ENCODE results near the gene LMCD1.

Gene LMCD1

DNA sequence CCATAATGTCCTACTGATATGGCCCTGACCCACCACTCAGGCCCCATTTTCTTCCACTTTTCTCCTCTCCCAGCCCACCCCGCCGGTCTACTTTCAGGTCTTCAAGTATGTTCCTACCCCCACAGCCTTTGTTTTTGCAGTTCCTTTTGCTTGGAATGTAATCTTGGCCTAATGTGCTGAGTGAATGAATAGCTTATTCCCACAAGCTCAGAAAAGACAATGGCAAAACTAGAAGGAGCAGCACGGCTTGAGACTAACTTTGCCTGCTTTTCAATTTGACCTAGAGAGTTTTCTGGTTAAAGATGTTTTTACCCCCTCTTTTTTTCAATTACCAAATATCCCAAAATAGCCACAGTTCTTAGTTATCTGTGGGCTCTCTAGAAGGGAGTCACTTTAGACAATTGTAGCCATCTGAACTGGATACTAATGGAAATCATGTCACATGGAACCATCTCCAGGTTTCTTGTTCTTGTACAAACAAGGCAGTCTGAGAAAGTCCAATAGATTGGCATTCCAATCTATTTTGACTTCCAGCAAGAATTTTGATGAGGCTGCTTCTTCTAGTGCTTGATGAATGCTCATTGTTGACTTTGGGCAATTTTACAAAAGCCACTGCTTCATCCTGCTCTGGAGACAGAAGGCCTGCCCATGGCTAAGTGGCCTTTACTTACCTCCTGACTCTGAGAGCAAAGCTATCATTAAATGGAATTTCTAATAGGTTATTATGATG is 16.3 kb upstream of the LMCD1 start:
- no peak for DNase-seq

DNA sequence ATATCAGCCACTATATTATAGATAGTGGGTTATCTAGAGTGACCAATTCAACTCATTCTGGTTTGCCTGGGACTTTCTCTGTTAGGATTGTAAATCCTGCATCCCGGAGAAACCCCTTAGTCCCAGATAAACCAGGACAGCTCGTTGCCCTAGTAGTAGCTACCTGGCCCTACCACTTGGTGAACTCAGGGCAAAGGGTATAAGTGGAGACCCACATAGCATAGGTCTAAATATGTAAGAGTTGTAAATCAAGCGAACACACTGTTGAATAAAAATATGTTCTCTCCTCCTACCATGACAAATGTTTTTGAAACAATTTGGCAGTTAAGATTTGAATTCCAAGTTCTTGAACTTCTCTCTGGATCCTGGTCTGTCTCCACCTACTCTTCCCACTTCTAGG is 15.7 kb upstream of the LMCD1 start:
- DNase-seq = no peak

GRCh38 chr3:8486434-8486833 is 15.2 kb upstream of the LMCD1 start:
- no peak for DNase-seq

- no peak for DNase-seq
Observed at GRCh38 chr3:8486936-8487335, 14.7 kb upstream of the LMCD1 start.

DNA sequence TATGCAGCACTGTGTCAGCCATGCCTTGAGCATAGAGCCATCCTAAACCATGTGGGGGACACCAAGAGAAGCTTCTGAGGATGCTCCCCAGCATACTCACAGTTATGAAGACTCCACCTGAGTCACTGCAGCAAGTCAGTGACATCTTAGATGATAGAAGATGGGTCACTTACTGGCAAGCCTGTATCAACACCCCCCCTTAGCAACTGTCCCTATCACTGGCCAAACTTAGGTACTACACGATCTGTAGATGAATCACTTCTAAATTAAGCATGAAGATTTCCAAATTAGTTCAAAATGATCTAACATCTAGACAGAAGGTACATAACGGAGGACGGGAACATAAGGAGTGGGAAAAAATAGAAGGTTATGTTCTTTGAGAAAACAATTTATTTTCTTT is 13.2 kb upstream of the LMCD1 start:
- DNase-seq = no peak

DNA sequence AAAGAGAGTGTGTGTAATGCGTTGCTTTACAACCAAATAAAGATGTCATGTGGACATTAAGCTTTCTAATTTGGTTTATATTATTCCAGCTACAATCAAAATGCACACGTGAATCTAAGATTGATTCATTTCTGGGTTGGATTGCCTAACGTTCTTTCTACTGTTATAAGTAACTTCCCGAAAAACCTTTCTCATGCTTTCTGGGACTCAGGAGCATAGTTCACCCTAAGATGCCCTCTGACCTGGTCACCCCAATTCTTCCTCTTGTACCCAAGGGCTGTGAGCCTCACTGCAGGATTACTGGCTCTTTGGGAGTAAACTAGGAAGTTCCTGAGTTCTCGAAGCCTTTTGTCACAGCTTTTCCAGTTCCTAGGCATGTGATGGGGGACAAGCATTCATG is 12.7 kb upstream of the LMCD1 start:
- DNase-seq = no peak

- DNase-seq = no peak
Observed at GRCh38 chr3:8489278-8489792, 12.3 kb upstream of the LMCD1 start.

DNA sequence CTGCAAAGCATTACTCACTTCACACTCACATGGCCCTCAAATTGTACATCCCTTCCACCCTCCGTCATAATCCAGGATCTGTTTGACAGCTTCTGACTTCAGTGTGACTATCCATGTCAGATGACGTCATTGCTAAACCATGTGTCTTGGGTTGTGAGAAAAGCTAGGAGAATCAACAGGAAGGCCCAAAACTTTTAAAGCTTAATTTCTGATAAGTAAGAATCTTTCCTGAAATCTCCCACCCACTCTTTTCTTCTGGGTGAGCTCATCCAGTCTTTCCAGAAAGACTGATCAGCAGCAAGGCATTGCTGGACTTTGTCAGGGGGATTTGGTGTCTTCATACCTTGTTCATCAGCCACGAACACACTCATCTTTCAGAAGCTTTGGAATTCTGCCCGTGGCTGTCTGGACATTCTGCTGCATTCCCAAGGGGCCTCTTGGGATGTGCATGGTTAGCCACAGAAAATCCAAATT is 11.5 kb upstream of the LMCD1 start:
- no peak for DNase-seq

DNA sequence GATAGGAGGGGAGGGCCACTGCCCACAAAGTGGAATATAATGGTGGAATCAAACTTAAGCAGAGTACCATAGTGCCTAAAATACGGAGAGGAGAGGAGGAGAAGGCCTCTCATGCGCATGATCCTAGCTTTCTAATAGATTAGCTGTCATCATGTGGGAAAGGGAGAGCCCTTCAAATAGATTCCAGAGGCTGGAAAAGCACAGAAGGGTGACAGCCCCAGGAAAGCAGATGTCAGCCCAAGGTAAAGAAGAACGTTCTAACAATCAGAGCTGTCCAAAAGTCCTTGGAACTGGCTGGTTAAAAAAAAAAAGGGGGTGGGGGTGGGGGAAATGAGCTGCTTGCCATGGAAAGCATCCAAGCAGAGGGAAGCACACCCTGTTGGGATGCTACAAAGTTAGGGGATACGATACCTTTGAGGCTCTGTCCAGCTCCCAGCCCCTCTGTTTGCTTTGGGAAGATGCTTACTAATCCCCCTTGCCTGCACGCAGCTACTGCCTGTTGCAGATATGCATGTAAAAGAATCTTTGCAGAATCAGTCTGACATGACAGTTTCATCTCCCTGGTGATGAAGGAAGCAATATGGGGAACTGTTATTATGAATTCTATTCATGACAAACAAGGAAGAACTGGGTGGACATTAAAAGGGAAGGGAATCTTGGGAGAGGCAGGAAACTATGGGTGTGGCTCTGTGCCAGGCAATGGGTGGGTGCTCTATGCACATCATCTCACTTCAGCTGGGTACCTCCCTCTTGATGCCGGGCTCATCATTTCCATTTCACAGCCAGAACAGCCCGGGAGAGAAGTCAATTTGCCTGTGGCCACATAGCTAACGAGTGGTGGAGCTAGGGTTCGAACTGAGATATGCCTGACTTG is 10.1 kb upstream of the LMCD1 start:
- no peak for DNase-seq

GRCh38 chr3:8492744-8493511 is 8.7 kb upstream of the LMCD1 start:
- no peak for DNase-seq

- no peak for DNase-seq
Observed at GRCh38 chr3:8493744-8494143, 7.9 kb upstream of the LMCD1 start.

GRCh38 chr3:8494327-8494726 is 7.3 kb upstream of the LMCD1 start:
- DNase-seq = no peak

- DNase-seq = no peak
Observed at GRCh38 chr3:8497582-8497981, 4.0 kb upstream of the LMCD1 start.

GRCh38 chr3:8499181-8499611 is 2.4 kb upstream of the LMCD1 start:
- no peak for DNase-seq

DNA sequence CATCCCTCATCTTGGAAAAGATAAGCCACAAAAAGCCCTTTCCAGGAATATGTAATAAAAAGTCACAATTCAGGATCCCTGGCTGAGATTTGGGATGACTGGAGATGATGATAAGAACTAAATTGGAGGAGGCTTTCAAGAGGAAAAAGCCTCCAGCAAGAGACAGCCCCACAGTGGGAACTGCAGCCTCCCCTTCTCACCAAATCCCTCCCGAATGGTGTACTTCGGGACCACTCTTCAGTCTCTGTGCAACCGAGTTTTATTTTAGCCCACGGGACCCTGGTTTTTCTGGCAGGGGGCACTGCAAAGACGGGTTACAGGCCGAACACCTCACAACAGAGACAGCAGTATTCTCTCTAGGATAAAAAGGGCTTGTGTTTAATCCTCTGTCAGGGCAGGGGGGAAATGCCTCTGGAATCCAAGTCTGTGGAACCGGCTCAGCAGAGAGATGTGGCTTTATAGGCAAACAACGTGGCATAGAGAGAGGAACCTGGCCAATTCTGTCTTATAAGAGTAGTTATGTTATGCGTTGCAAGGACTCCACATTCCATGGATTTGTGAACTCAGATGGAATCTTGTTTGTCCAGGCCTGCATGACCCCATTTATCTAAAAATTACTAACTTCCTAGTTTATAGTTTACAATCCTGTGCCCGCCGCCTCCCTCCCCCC is 1.2 kb upstream of the LMCD1 start:
- no peak for DNase-seq

- DNase-seq = no peak
Observed at GRCh38 chr3:8500989-8501370, 643 bp upstream of the LMCD1 start.

DNA sequence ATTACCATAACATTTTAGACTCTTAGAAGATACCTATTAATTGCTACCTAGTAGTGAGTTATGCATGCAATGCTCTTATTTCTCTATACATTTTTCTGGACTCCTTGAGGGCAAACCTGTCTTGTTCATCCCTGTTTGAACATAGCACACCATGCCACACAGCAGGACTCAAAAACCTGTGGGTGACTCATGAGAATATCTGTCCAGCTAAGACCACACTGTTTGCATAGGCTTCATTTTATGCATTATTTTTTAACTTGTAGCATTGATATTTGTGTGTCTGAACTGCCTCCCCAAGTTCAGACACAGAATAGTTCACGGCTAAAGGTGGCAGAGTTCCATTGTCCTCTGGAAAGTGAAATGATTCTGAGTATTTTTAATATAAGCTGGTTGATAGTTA is 1.8 kb downstream of the LMCD1 start:
- DNase-seq = no peak

- DNase-seq = no peak
Observed at GRCh38 chr3:8503871-8504610, 2.4 kb downstream of the LMCD1 start.

- no peak for DNase-seq
Observed at GRCh38 chr3:8504611-8504973, 3.0 kb downstream of the LMCD1 start.

DNA sequence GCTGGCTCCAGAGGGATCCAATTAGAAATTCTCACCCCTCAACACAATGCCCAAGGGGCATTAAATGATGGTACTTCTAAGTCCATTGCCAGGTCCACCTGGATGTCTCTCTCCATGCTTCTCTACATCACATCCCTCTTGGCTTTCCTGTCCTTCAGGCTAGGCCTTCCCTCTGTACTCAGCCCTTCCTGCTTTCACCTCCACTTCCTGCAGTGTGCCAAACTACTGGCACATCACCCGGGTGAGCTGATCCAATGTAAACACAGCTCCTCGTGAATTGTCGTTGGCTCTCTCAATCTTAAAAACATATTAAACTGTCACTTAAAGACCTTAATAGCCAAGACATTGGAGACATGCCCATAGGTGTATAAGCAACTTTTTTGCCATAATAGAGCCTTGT is 4.0 kb downstream of the LMCD1 start:
- no peak for DNase-seq

- no peak for DNase-seq
Observed at GRCh38 chr3:8506571-8507061, 5.0 kb downstream of the LMCD1 start.

DNA sequence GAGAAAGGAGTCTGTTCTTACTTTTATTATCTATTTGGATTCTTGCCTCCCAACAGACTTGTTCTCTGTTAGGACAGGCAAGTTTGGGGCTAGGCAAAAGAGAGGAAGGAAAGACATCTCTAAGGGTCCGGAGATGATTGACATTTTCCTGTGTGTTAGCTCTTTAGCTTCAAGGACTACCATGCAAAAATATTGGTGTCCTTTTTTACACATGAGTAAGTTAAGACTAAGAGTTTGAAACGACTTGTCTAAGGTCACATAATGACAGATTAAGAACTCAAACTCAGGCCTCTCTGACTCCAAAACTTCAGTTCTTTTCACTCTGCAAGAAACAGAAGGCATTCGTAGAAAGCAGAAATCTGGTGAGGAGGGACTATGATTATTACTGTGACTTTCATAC is 5.9 kb downstream of the LMCD1 start:
- no peak for DNase-seq
